Measurements from ENCODE around the gene ADAMTS14. TPM values are rescaled to one million over a fixed set of nuclear protein-coding genes. Genes with fewer than 3 reads are reported as not detected.
A peak's percentile ranks its signal among the peaks of the same experiment; 100 is the strongest.

The ADAMTS14 gene
- total RNA-seq, 2 experiments from 2014 or later, result 0.16 to 0.25 TPM

DNA sequence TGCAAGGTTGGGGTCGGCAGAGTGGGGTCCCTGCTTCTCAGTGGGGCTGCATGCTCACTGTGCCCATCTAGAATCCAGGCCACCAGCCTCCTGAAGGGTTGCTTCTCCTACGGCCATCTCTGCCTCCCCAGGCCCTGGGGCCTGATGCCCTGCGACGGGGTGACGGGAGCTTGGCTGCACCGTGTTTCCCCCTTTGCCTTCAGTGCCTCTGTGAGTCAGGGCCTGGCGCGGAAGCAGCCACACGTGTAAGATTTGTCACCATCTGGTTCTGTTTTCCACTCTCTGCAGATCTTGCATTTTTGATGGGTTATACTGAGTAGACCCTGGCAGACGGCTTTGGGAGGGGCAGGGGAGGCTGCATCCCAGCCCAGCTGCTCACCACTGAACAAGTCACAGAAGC lies 7.2 kb downstream of the ADAMTS14 start:
- Mint-ChIP-seq H3K4me1 (ENCODE audit: low read depth) (peaks cover 31% of the 10 kb centered on the region), H3K9me3 (no peaks in the 10 kb centered on the region), H3K36me3 (ENCODE audit: low read depth) (no peaks in the 10 kb centered on the region), H3K27ac (no peak overlapping the region), H3K27me3 (peaks cover 7% of the 10 kb centered on the region), H3K4me3 (no peak overlapping the region)
- CTCF ChIA-PET, result no interaction called here
- DNase-seq (no peak), ATAC-seq (no peak)
- no peak for TF ChIP-seq CTCF (IDR thresholded peaks at IDR 0.05)
- POLR2A ChIA-PET, result no interaction called here
- intact Hi-C loops (cut with micrococcal nuclease), result no loop called here

- no peak for ATAC-seq
- ChIA-PET POLR2A (interaction anchor here (0.5 to 1.3 kb wide), 5 partner anchors 12 to 165 kb away, joined by 3 read pairs; no protein-coding TSS in a partner anchor), CTCF (interaction anchor here (1.2 to 1.3 kb wide), 2 partner anchors 59 to 78 kb away, joined by 3 read pairs; no protein-coding TSS in a partner anchor)
- no peaks in the 10 kb centered on the region for H3K36me3 Mint-ChIP-seq (ENCODE audit: low read depth)
- TF ChIP-seq CTCF (IDR thresholded peaks at IDR 0.05), result no peak
- no peak overlapping the region for H3K27ac Mint-ChIP-seq
- no peaks in the 10 kb centered on the region for H3K27me3 Mint-ChIP-seq
- intact Hi-C loops (cut with micrococcal nuclease), result no loop called here
- H3K4me1 Mint-ChIP-seq (ENCODE audit: low read depth), result peaks cover 36% of the 10 kb centered on the region
- no peaks in the 10 kb centered on the region for H3K9me3 Mint-ChIP-seq
- no peak for DNase-seq
- H3K4me3 Mint-ChIP-seq, result no peak overlapping the region
Observed at GRCh38 chr10:70680899-70681730, 8.8 kb downstream of the ADAMTS14 start.

DNA sequence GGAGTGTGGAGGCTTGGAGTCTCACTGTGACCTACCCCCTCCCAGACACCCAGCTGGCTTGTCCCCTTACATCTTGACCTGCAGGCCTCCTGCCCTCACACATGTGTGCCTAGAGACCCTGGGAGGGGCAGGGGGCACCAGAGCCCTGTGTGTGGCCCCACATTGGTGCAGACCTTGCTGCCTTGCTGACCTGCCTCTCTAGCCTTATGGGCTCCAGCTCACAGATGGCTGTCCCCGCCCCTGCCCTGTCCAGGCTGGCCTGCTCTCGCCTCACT lies 9.4 kb downstream of the ADAMTS14 start:
- TF ChIP-seq CTCF (IDR thresholded peaks at IDR 0.05), result no peak
- peaks cover 36% of the 10 kb centered on the region for H3K4me1 Mint-ChIP-seq (ENCODE audit: low read depth)

GRCh38 chr10:70682920-70683600 lies 10.8 kb downstream of the ADAMTS14 start:
- TF ChIP-seq CTCF (IDR thresholded peaks at IDR 0.05), result no peak
- Mint-ChIP-seq H3K36me3 (ENCODE audit: low read depth) (no peaks in the 10 kb centered on the region), H3K27ac (peak overlapping the region; percentile 53), H3K4me3 (no peak overlapping the region), H3K9me3 (no peaks in the 10 kb centered on the region), H3K4me1 (ENCODE audit: low read depth) (peaks cover 33% of the 10 kb centered on the region), H3K27me3 (no peaks in the 10 kb centered on the region)
- ChIA-PET POLR2A (no interaction called here), CTCF (no interaction called here)
- ATAC-seq (peak; percentile 42), DNase-seq (peak; percentile 62)
- intact Hi-C loops (cut with micrococcal nuclease), result no loop called here

More for the DNA sequence above, 9.4 kb downstream of the ADAMTS14 start:
- intact Hi-C loops (cut with micrococcal nuclease), result no loop called here
- CTCF ChIA-PET, result interaction anchor here (1.2 to 1.3 kb wide), 2 partner anchors 59 to 77 kb away, joined by 3 read pairs; no protein-coding TSS in a partner anchor
- POLR2A ChIA-PET, result interaction anchor here (0.6 to 1.3 kb wide), 2 partner anchors 13 to 70 kb away, joined by 3 read pairs; no protein-coding TSS in a partner anchor
- ATAC-seq (no peak), DNase-seq (no peak)
- Mint-ChIP-seq H3K27ac (peak overlapping the region; percentile 7), H3K9me3 (no peaks in the 10 kb centered on the region), H3K36me3 (ENCODE audit: low read depth) (no peaks in the 10 kb centered on the region), H3K4me3 (no peak overlapping the region), H3K27me3 (no peaks in the 10 kb centered on the region)

- H3K9me3 Mint-ChIP-seq, result no peaks in the 10 kb centered on the region
- POLR2A ChIA-PET, result no interaction called here
- intact Hi-C loops (cut with micrococcal nuclease), result no loop called here
Observed at GRCh38 chr10:70683601-70683934, 11.3 kb downstream of the ADAMTS14 start.

More at GRCh38 chr10:70683601-70683934, 11.3 kb downstream of the ADAMTS14 start:
- peak overlapping the region; percentile 53 for H3K27ac Mint-ChIP-seq
- DNase-seq, result no peak
- no peaks in the 10 kb centered on the region for H3K27me3 Mint-ChIP-seq
- no peak for TF ChIP-seq CTCF (IDR thresholded peaks at IDR 0.05)
- no peak for ATAC-seq
- CTCF ChIA-PET, result no interaction called here
- peaks cover 29% of the 10 kb centered on the region for H3K4me1 Mint-ChIP-seq (ENCODE audit: low read depth)
- no peak overlapping the region for H3K4me3 Mint-ChIP-seq
- H3K36me3 Mint-ChIP-seq (ENCODE audit: low read depth), result no peaks in the 10 kb centered on the region

All from activated CD8-positive, alpha-beta T cell treated with anti-CD3 and anti-CD28 coated beads for 36 hours (primary cell).